Measurements from ENCODE around the gene ELSPBP1.

- no peak for TF ChIP-seq POLR2A (IDR thresholded peaks at IDR 0.05)
- TF ChIP-seq CTCF (IDR thresholded peaks at IDR 0.05): no peak
Measured at GRCh38 chr19:48059331-48059730, 64.9 kb downstream of the ELSPBP1 start.
